HCT116 (cell line): ENCODE data around the gene MYLK. TPM values are rescaled to one million over a fixed set of nuclear protein-coding genes. Genes with fewer than 3 reads are reported as not detected.

Experiments used
- ATAC-seq: fragments of 200-7000 bp; cut with Tn5 transposase; 2 replicates; pipeline ENCODE4 v1.9.1; 2020; ENCODE audit warnings: mild to moderate bottlenecking, moderate library complexity
- BruUV-seq: library from RNA; stranded (reverse); fragments of 400-500 nt; replicated peaks from 2 replicates; lab custom pipeline; 2021; lab: Mats Ljungman, UMichigan
- CTCF ChIA-PET: fragments of 300-600 bp; sonication (Branson Sonifier 250); formaldehyde crosslinking; loops from one replicate; lab custom pipeline; 2021; ENCODE audit warnings: antibody characterized with exemption; lab: Charles Lee
- POLR2A ChIA-PET: fragments of 300-600, 350-600 bp; sonication (Branson Sonifier 250); formaldehyde crosslinking; loops from one replicate; lab custom pipeline; 2021; ENCODE audit warnings: antibody characterized with exemption; lab: Charles Lee
- RAD21 ChIA-PET, 2 experiments: fragments of 300-600 bp; sonication (Branson Sonifier 250); formaldehyde crosslinking; loops; one replicate each; lab custom pipeline; 2023; ENCODE audit warnings: low total read pairs in 2 of 2; ENCODE audit not compliant: uncharacterized antibody in 2 of 2, unreplicated experiment in 2 of 2, low non-redundant PET in 1 of 2; lab: Charles Lee
- DNase-seq: peaks from one replicate; pipeline ENCODE4 v3.0.0-alpha.2; 2010; ENCODE audit warnings: low read depth, low spot score
- H2AFZ ChIP-seq: fragments of 200-600 bp; shearing (Covaris generic), sonication (generic); 2 replicates; pipeline ENCODE4 v1.6.1; 2017; ENCODE audit warnings: low read depth, mixed run types, mixed read lengths, antibody characterized with exemption, low read length; ENCODE audit not compliant: poor library complexity, severe bottlenecking
- H3K27ac ChIP-seq: 2 replicates; pipeline ENCODE4 v1.5.1; 2012; ENCODE audit warnings: low read depth, low read length
- H3K27me3 ChIP-seq: fragments of 200-600 bp; sonication (generic); 2 replicates; pipeline ENCODE4 v1.6.1; 2016; ENCODE audit warnings: mixed run types, low read length, mixed read lengths; ENCODE audit not compliant: insufficient read depth
- H3K36me3 ChIP-seq, 2 experiments: fragments of 200-500 bp in 1 of 2; fragments of 200-600 bp in 1 of 2; sonication (Bioruptor generic) in 1 of 2; sonication (generic) in 1 of 2; 2 replicates each; pipeline versions ENCODE4 v1.5.1 to v1.6.1; 2014 to 2016; ENCODE audit warnings: low read length in 2 of 2, inconsistent platforms in 1 of 2, mixed read lengths in 1 of 2, mixed run types in 1 of 2; ENCODE audit not compliant: insufficient read depth in 2 of 2, control insufficient read depth in 1 of 2
- H3K4me1 ChIP-seq, 2 experiments: fragments of 200-600 bp in 1 of 2; sonication (generic) in 1 of 2; 2 replicates each; pipeline versions ENCODE4 v1.5.1 to v1.6.1; 2012 to 2017; ENCODE audit warnings: low read length in 2 of 2, inconsistent platforms in 1 of 2, mild to moderate bottlenecking in 1 of 2, mixed read lengths in 1 of 2, mixed run types in 1 of 2, moderate library complexity in 1 of 2; ENCODE audit not compliant: insufficient read depth in 2 of 2, control insufficient read depth in 1 of 2
- H3K4me2 ChIP-seq: fragments of 200-600 bp; sonication (generic); 2 replicates; pipeline ENCODE4 v1.6.1; 2017; ENCODE audit warnings: mixed run types, low read length, mixed read lengths
- H3K4me3 ChIP-seq, 2 experiments: fragments of 200-600 bp in 1 of 2; sonication (generic) in 1 of 2; replicated peaks in 1 of 2; 2 replicates each; pipeline ENCODE4 v1.5.1; 2011 to 2016; ENCODE audit warnings: low read length in 2 of 2, control low read depth in 1 of 2, low read depth in 1 of 2, mild to moderate bottlenecking in 1 of 2, mixed read lengths in 1 of 2, mixed run types in 1 of 2
- H3K79me2 ChIP-seq: fragments of 200-600 bp; sonication (generic); 2 replicates; pipeline ENCODE4 v1.6.1; 2017; ENCODE audit warnings: mild to moderate bottlenecking, mixed run types, low read length, moderate library complexity, mixed read lengths; ENCODE audit not compliant: insufficient read depth
- H3K9ac ChIP-seq: fragments of 200-600 bp; sonication (generic); 2 replicates; pipeline ENCODE4 v1.6.1; 2016; ENCODE audit warnings: low read length, mixed read lengths
- H3K9me2 ChIP-seq: fragments of 200-600 bp; sonication (generic), shearing (Covaris generic); 2 replicates; pipeline ENCODE4 v1.6.1; 2017; ENCODE audit warnings: mixed run types, mild to moderate bottlenecking, moderate library complexity; ENCODE audit not compliant: insufficient read depth
- H3K9me3 ChIP-seq, 2 experiments: fragments of 200-500 bp in 1 of 2; fragments of 200-600 bp in 1 of 2; sonication (Bioruptor generic) in 1 of 2; sonication (generic) in 1 of 2; 2 replicates each; pipeline ENCODE4 v1.6.1; 2014 to 2017; ENCODE audit warnings: low read length in 2 of 2, mixed read lengths in 2 of 2, inconsistent platforms in 1 of 2, low read depth in 1 of 2, mild to moderate bottlenecking in 1 of 2, mixed run types in 1 of 2, moderate library complexity in 1 of 2; ENCODE audit not compliant: control insufficient read depth in 1 of 2, insufficient read depth in 1 of 2
- H4K20me1 ChIP-seq: fragments of 200-600 bp; sonication (generic), shearing (Covaris generic); 2 replicates; pipeline ENCODE4 v1.6.1; 2017; ENCODE audit warnings: mixed run types, mild to moderate bottlenecking, moderate library complexity; ENCODE audit not compliant: insufficient read depth
- CBX3 ChIP-seq: IDR thresholded peaks from 2 replicates; pipeline ENCODE4 v1.6.1; 2012; ENCODE audit warnings: low read depth
- CEBPB ChIP-seq: IDR thresholded peaks from 2 replicates; pipeline ENCODE4 v1.6.1; 2012; ENCODE audit warnings: low read depth
- EGR1 ChIP-seq: IDR thresholded peaks from 2 replicates; pipeline ENCODE4 v1.6.1; 2012; ENCODE audit warnings: low read depth
- ELF1 ChIP-seq: IDR thresholded peaks from 2 replicates; pipeline ENCODE4 v1.6.1; 2012; ENCODE audit warnings: low read depth, borderline replicate concordance
- EZH2 ChIP-seq: fragments of 200-600 bp; sonication (generic); IDR thresholded peaks from 2 replicates; pipeline ENCODE4 v1.6.1; 2017; ENCODE audit warnings: antibody characterized with exemption, mixed run types
- EZH2phosphoT487 ChIP-seq: fragments of 200-600 bp; IDR thresholded peaks from 2 replicates; pipeline ENCODE4 v1.6.1; 2018; ENCODE audit warnings: antibody characterized with exemption, borderline replicate concordance
- FOSL1 ChIP-seq: IDR thresholded peaks from 2 replicates; pipeline ENCODE4 v1.6.1; 2012; ENCODE audit warnings: low read depth
- JUND ChIP-seq: IDR thresholded peaks from 2 replicates; pipeline ENCODE4 v1.6.1; 2012
- POLR2A ChIP-seq: IDR thresholded peaks from 2 replicates; pipeline ENCODE4 v1.7.0; 2011; ENCODE audit warnings: borderline replicate concordance; ENCODE audit not compliant: insufficient read depth, insufficient read length; ENCODE audit errors: extremely low read depth
- RAD21 ChIP-seq: IDR thresholded peaks from 2 replicates; pipeline ENCODE4 v1.6.1; 2012; ENCODE audit warnings: low read depth, mild to moderate bottlenecking
- SIN3A ChIP-seq: IDR thresholded peaks from 2 replicates; pipeline ENCODE4 v1.6.1; 2012; ENCODE audit warnings: low read depth
- SP1 ChIP-seq: IDR thresholded peaks from 2 replicates; pipeline ENCODE4 v1.6.1; 2012; ENCODE audit warnings: low read depth
- SRF ChIP-seq: IDR thresholded peaks from 2 replicates; pipeline ENCODE4 v1.6.1; 2012; ENCODE audit warnings: low read depth
- TCF7L2 ChIP-seq: IDR thresholded peaks from 2 replicates; pipeline ENCODE4 v1.7.0; 2011; ENCODE audit warnings: borderline replicate concordance, inconsistent platforms; ENCODE audit not compliant: insufficient read depth, insufficient read length; ENCODE audit errors: extremely low read depth
- ZBTB33 ChIP-seq: IDR thresholded peaks from 2 replicates; pipeline ENCODE4 v1.6.1; 2011; ENCODE audit warnings: mild to moderate bottlenecking, low read length, moderate library complexity; ENCODE audit not compliant: insufficient replicate concordance; ENCODE audit errors: extremely low read depth
- ZNF274 ChIP-seq: fragments of 200-500 bp; sonication (Bioruptor generic); IDR thresholded peaks from 2 replicates; pipeline ENCODE4 v1.6.1; 2014; ENCODE audit warnings: mild to moderate bottlenecking, low read depth, low read length, inconsistent platforms
- intact Hi-C: fragments of 100-400 bp; cut with micrococcal nuclease; formaldehyde crosslinking; loops from 2 replicates; pipeline ENCODE4 v1.10.0; 2022
- total RNA-seq: library from RNA; stranded (reverse); gene quantifications from one replicate; pipeline ENCODE4 v1.2.1, GENCODE V29; 2021; ENCODE audit not compliant: unreplicated experiment
- TF ChIP-seq, protein P1 (sequence below): IDR thresholded peaks from 2 replicates; pipeline ENCODE4 v1.6.1; 2012
- TF ChIP-seq, protein P2 (sequence below): IDR thresholded peaks from 2 replicates; pipeline ENCODE4 v1.6.1; 2012

MYLK gene
- total RNA-seq, 1 experiment from 2014 or later, result 3.8 TPM

- ChIA-PET POLR2A (no interaction called here), RAD21 (no interaction called here)
- Histone ChIP-seq H3K4me1 (no peaks in the 10 kb centered on the region; a peak in 1 of 4 replicates), H3K9me3 (no peaks in the 10 kb centered on the region), H3K9ac (no peak overlapping the region), H3K4me3 (no peak overlapping the region), H3K36me3 (no peaks in the 10 kb centered on the region), H4K20me1 (no peaks in the 10 kb centered on the region), H3K27me3 (no peaks in the 10 kb centered on the region), H3K79me2 (no peaks in the 10 kb centered on the region), H3K4me2 (no peak overlapping the region), H2AFZ (no peak overlapping the region)
- no peak for DNase-seq
- intact Hi-C loops, result no loop called here
- BruUV-seq, result no TSS peak
- ATAC-seq, result no peak
- TF ChIP-seq SRF (no peak), FOSL1 (no peak), ELF1 (no peak), EZH2phosphoT487 (no peak), ZNF274 (no peak), JUND (no peak), RAD21 (no peak), CEBPB (no peak), EGR1 (no peak)
- TF ChIP-seq, all 23 proteins: peak for 0
- Histone ChIP-seq H3K9me2 (no peaks in the 10 kb centered on the region), H3K27ac (no peak overlapping the region)
- CTCF ChIA-PET, result no interaction called here
Observed at GRCh38 chr3:123769356-123769743, 114.8 kb downstream of the MYLK start.

DNA sequence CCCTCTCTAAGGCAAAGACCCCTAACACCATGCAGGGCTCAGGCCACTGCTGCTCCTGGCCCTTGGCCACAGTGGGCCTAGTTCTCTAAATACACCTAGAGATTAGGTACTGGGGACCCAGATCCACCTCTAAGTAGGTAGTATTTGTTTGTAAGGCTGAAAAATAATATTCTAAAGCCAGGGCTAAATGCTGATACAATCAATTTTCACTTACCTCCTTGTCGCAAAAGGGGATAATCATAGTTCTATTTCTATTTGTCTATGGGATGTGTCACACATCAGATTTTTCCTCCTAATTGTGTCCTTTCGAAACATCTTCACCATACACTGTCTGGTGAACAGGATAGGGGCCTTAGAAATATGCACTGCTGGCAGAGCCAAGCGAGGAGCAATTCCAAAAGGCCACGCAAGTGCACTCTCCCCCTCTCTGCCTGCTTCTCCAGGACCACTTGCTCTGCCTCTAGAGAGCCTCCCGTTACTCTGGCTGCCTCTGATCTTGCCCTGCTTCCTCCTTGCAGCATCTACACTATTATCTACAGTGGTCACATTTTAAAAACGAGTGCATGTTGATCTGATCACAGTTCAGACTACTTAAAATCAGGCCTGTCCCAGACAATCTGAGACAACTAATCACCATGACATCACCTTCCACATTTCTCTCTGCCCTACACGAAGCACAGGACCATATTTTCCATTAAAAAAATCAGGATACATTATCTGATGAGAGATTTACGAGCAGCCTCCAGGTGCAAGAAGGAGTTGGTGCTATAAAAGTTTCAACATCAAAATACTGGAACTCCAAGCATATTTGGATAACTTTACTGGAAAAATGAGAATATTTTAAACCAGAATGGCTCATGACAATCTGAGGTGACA is 115.4 kb downstream of the MYLK start:
- H3K27me3 ChIP-seq, result no peaks in the 10 kb centered on the region
- H2AFZ ChIP-seq, result no peak overlapping the region
- no peak for ATAC-seq
- H3K4me1 ChIP-seq, result no peaks in the 10 kb centered on the region; a peak in 1 of 4 replicates
- no peak for TF ChIP-seq FOSL1
- no peak for TF ChIP-seq ZBTB33
- no peak for TF ChIP-seq SRF
- no peak for TF ChIP-seq EZH2phosphoT487
- no peak for TF ChIP-seq SP1
- TF ChIP-seq CBX3, result no peak
- TF ChIP-seq EGR1, result no peak
- TF ChIP-seq POLR2A, result no peak
- TF ChIP-seq RAD21, result no peak
- TF ChIP-seq, protein P1, sequence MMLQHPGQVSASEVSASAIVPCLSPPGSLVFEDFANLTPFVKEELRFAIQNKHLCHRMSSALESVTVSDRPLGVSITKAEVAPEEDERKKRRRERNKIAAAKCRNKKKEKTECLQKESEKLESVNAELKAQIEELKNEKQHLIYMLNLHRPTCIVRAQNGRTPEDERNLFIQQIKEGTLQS, result no peak
- TF ChIP-seq TCF7L2, result no peak
- TF ChIP-seq ZNF274, result no peak
- TF ChIP-seq, protein P2, sequence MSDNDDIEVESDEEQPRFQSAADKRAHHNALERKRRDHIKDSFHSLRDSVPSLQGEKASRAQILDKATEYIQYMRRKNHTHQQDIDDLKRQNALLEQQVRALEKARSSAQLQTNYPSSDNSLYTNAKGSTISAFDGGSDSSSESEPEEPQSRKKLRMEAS, result no peak
- TF ChIP-seq JUND, result no peak
- no peak for TF ChIP-seq CEBPB
- TF ChIP-seq EZH2, result no peak
- no peak for TF ChIP-seq ELF1
- TF ChIP-seq SIN3A, result no peak
- H3K79me2 ChIP-seq, result no peaks in the 10 kb centered on the region
- H3K9ac ChIP-seq, result no peak overlapping the region
- intact Hi-C loops, result no loop called here
- no peaks in the 10 kb centered on the region for H3K36me3 ChIP-seq
- no peaks in the 10 kb centered on the region for H3K9me2 ChIP-seq
- no peak for DNase-seq
- H3K4me2 ChIP-seq, result no peak overlapping the region
- no peaks in the 10 kb centered on the region for H4K20me1 ChIP-seq
- RAD21 ChIA-PET, result no interaction called here
- CTCF ChIA-PET, result no interaction called here
- no peak overlapping the region for H3K27ac ChIP-seq
- POLR2A ChIA-PET, result no interaction called here
- no peak overlapping the region for H3K4me3 ChIP-seq
- no peaks in the 10 kb centered on the region for H3K9me3 ChIP-seq
- BruUV-seq, result no TSS peak
